Mesenchymal stem cell (in vitro differentiated cells and primary cell): Measurements from ENCODE around the gene SCIN.

Experiments
- DNase-seq: peaks from one replicate; pipeline ENCODE4 v3.0.0-alpha.2; 2013
- H2AFZ ChIP-seq: one replicate; pipeline ENCODE4 v1.6.1; 2013; ENCODE audit warnings: low read depth, mild to moderate bottlenecking, control low read depth, inconsistent platforms, low read length, moderate library complexity
- H2AK5ac ChIP-seq: 2 replicates; pipeline ENCODE4 v1.6.1; 2013; ENCODE audit warnings: low read length, moderate library complexity, mild to moderate bottlenecking, inconsistent platforms; ENCODE audit not compliant: severe bottlenecking
- H2BK120ac ChIP-seq: one replicate; pipeline ENCODE4 v1.6.1; 2013; ENCODE audit warnings: low read depth, mild to moderate bottlenecking, inconsistent platforms, low read length, moderate library complexity
- H2BK12ac ChIP-seq, 2 experiments: one replicate each; pipeline ENCODE4 v1.6.1; 2013; ENCODE audit warnings: inconsistent platforms in 2 of 2, low read length in 2 of 2, mild to moderate bottlenecking in 2 of 2, moderate library complexity in 2 of 2, control low read depth in 1 of 2
- H2BK15ac ChIP-seq: one replicate; pipeline ENCODE4 v1.6.1; 2013; ENCODE audit warnings: mild to moderate bottlenecking, low read depth, inconsistent platforms; ENCODE audit not compliant: poor library complexity, severe bottlenecking
- H2BK5ac ChIP-seq: 2 replicates; pipeline ENCODE4 v1.6.1; 2013; ENCODE audit warnings: low read depth, mild to moderate bottlenecking, low read length, control low read depth, inconsistent platforms; ENCODE audit not compliant: poor library complexity, severe bottlenecking
- H3K14ac ChIP-seq, 2 experiments: one replicate each; pipeline ENCODE4 v1.6.1; 2013; ENCODE audit warnings: inconsistent platforms in 2 of 2, low read length in 2 of 2, control low read depth in 1 of 2, mild to moderate bottlenecking in 1 of 2, moderate library complexity in 1 of 2
- H3K18ac ChIP-seq, 2 experiments: one replicate each; pipeline ENCODE4 v1.6.1; 2013; ENCODE audit warnings: inconsistent platforms in 2 of 2, low read length in 2 of 2, control low read depth in 1 of 2, low read depth in 1 of 2, mild to moderate bottlenecking in 1 of 2
- H3K23ac ChIP-seq, 2 experiments: one replicate each; pipeline ENCODE4 v1.6.1; 2013; ENCODE audit warnings: inconsistent platforms in 2 of 2, low read length in 2 of 2, mild to moderate bottlenecking in 2 of 2, moderate library complexity in 2 of 2, control low read depth in 1 of 2
- H3K27ac ChIP-seq: 2 replicates; pipeline ENCODE4 v1.5.1; 2013; ENCODE audit warnings: mild to moderate bottlenecking, moderate library complexity, low read length, control low read depth, inconsistent platforms; ENCODE audit not compliant: poor library complexity, severe bottlenecking
- H3K27me3 ChIP-seq, 2 experiments: 2 replicates each; pipeline versions ENCODE4 v1.6.1 to v1.7.0; 2013; ENCODE audit warnings: low read length in 2 of 2, mild to moderate bottlenecking in 2 of 2, moderate library complexity in 2 of 2, control low read depth in 1 of 2, inconsistent platforms in 1 of 2; ENCODE audit not compliant: control insufficient read depth in 1 of 2, insufficient read depth in 1 of 2
- H3K36me3 ChIP-seq, 2 experiments: 2 replicates each; pipeline versions ENCODE4 v1.6.1 to v1.7.0; 2013; ENCODE audit warnings: low read length in 2 of 2, control low read depth in 1 of 2, inconsistent platforms in 1 of 2, low read depth in 1 of 2, mild to moderate bottlenecking in 1 of 2; ENCODE audit not compliant: insufficient read depth in 2 of 2, control insufficient read depth in 1 of 2
- H3K4ac ChIP-seq, 2 experiments: one replicate each; pipeline ENCODE4 v1.6.1; 2013; ENCODE audit warnings: inconsistent platforms in 2 of 2, low read length in 2 of 2, mild to moderate bottlenecking in 2 of 2, moderate library complexity in 2 of 2, control low read depth in 1 of 2, low read depth in 1 of 2
- H3K4me1 ChIP-seq: 2 replicates; pipeline ENCODE4 v1.6.1; 2013; ENCODE audit warnings: low read depth, low read length, control low read depth; ENCODE audit not compliant: control insufficient read depth, insufficient read depth
- H3K4me2 ChIP-seq: 2 replicates; pipeline ENCODE4 v1.6.1; 2013; ENCODE audit warnings: low read length, mild to moderate bottlenecking, inconsistent platforms; ENCODE audit not compliant: poor library complexity, severe bottlenecking
- H3K4me3 ChIP-seq, 2 experiments: 2 replicates each; pipeline versions ENCODE4 v1.5.1 to v1.7.0; 2013; ENCODE audit warnings: low read length in 2 of 2, mild to moderate bottlenecking in 2 of 2, control low read depth in 1 of 2, low read depth in 1 of 2; ENCODE audit not compliant: insufficient read depth in 1 of 2
- H3K79me1 ChIP-seq: replicated peaks from 2 replicates; pipeline ENCODE4 v1.6.1; 2013; ENCODE audit warnings: mild to moderate bottlenecking, control low read depth, low read length, inconsistent platforms; ENCODE audit not compliant: poor library complexity, severe bottlenecking
- H3K9ac ChIP-seq: 2 replicates; pipeline ENCODE4 v1.7.0; 2013; ENCODE audit warnings: mild to moderate bottlenecking, low read length, moderate library complexity
- H3K9me3 ChIP-seq: 2 replicates; pipeline ENCODE4 v1.7.0; 2013; ENCODE audit warnings: mild to moderate bottlenecking, low read length; ENCODE audit not compliant: control insufficient read depth
- H4K8ac ChIP-seq: one replicate; pipeline ENCODE4 v1.6.1; 2013; ENCODE audit warnings: inconsistent platforms, mild to moderate bottlenecking, low read length, moderate library complexity
- H4K91ac ChIP-seq: one replicate; pipeline ENCODE4 v1.6.1; 2013; ENCODE audit warnings: mild to moderate bottlenecking, low read length, inconsistent platforms
- WGBS: methylation state at CpG from one replicate; pipeline ENCODE4 v1.1.7; 2013; ENCODE audit warnings: mixed read lengths; 5-methylcytosine and 5-hydroxymethylcytosine counted together

The SCIN gene

DNA sequence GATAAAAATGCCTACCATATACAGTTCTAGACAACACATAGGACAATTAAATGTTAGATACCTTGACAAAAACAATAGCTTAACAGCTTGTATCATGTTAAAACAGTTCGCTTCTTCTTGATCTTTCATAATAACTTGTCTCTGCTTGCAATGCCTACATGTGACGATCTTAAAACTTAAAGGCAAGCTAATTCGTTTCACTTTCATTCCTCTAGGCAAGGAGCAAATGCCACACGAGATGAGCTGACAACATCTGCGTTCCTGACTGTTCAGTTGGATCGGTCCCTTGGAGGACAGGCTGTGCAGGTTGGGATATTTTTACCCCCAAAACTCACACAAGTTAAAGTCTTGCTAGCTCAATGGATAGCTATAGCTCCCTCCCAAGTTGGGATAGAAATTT lies 65.3 kb downstream of the SCIN start:
- Histone ChIP-seq H2AFZ (no peak overlapping the region), H2BK12ac (no peak overlapping the region), H3K4me2 (no peak overlapping the region), H2BK120ac (no peak overlapping the region), H3K79me1 (no peaks in the 10 kb centered on the region), H3K23ac (no peak overlapping the region), H3K14ac (no peak overlapping the region), H2AK5ac (no peak overlapping the region), H3K4ac (no peak overlapping the region), H3K4me3 (peak overlapping the region in 1 of 2 experiments; percentile 66), H3K4me1 (no peaks in the 10 kb centered on the region), H2BK5ac (no peak overlapping the region), H3K18ac (no peak overlapping the region), H2BK15ac (no peak overlapping the region), H3K9me3 (no peaks in the 10 kb centered on the region), H4K8ac (no peak overlapping the region), H3K27ac (no peak overlapping the region), H3K9ac (peak overlapping the region; percentile 57), H3K36me3 (no peaks in the 10 kb centered on the region), H3K27me3 (no peaks in the 10 kb centered on the region), H4K91ac (no peak overlapping the region)
- 86% methylated on average over 5 of the region's 6 CpGs for WGBS
- DNase-seq: peak; percentile 28

DNA sequence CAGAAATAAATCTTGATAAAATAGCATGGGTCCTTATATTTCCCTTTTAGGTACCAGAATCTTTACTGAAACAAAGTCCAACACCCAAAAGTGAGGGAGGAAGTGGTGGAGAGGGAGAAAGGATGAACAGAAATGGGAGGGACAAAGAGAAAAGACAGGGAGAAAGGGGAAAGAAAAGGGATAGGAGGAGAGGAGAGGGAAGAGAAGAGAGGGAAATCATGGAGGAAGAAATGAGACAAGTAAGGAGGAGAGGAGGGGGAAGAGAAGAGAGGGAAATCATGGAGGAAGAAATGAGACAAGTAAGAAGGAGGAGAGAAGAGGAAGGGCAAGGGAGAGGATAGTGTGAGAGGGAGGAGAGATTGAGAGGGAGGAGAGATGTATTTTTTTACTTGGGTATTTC lies 66.8 kb downstream of the SCIN start:
- no peak overlapping the region for H2BK120ac ChIP-seq
- H2BK12ac ChIP-seq: no peak overlapping the region
- no peak overlapping the region for H3K4ac ChIP-seq
- no peak overlapping the region for H2AFZ ChIP-seq
- H3K27ac ChIP-seq: no peak overlapping the region
- H4K91ac ChIP-seq: no peak overlapping the region
- no peak overlapping the region for H2BK15ac ChIP-seq
- no peaks in the 10 kb centered on the region for H3K36me3 ChIP-seq
- no peak overlapping the region for H2AK5ac ChIP-seq
- H3K14ac ChIP-seq: no peak overlapping the region
- H3K18ac ChIP-seq: no peak overlapping the region
- H3K9ac ChIP-seq: no peak overlapping the region
- H2BK5ac ChIP-seq: no peak overlapping the region
- H3K23ac ChIP-seq: no peak overlapping the region
- no peak for DNase-seq
- H3K4me1 ChIP-seq: no peaks in the 10 kb centered on the region
- no peaks in the 10 kb centered on the region for H3K27me3 ChIP-seq
- no peak overlapping the region for H3K4me3 ChIP-seq
- no peaks in the 10 kb centered on the region for H3K79me1 ChIP-seq
- H4K8ac ChIP-seq: no peak overlapping the region
- H3K4me2 ChIP-seq: no peak overlapping the region
- H3K9me3 ChIP-seq: no peaks in the 10 kb centered on the region

DNA sequence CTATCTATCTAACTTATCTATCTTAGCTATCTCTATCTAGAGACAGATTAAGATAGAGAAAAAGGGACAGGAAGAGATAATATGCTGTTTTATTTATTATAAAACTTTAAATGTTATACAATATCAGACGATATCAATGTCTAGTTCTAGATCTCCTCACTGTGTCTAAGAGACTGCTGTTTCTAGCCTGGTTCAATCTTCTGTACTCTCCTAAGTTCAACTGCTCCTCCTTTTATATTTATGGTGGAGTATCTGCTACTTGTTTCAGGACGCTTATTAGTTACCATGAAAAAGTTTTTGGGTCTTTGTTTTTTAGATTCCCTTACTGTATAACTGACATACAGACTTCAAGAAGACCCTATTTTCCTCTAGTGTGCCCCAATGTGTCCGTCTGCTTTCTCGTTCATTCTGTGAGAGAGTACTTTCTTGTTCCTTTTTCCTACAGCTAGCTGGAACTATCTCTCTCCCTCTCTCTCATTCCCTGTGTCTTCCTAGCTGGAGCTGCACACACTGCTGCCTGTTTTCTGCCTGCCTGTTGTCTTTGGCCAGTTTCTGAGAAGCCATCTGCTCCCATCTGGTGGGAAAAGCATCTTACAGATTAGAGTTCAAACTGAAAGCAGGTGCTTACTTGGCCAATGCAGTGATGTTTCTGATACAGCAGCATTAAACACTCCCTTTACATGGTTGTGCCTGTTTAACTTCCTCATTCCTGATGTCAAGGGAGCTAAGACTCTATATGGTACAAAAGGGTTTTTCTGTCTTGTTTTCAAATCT lies 67.5 kb downstream of the SCIN start:
- WGBS: 77% methylated on average over 3 of the region's 4 CpGs
- no peaks in the 10 kb centered on the region for H3K9me3 ChIP-seq
- no peak overlapping the region for H4K91ac ChIP-seq

DNA sequence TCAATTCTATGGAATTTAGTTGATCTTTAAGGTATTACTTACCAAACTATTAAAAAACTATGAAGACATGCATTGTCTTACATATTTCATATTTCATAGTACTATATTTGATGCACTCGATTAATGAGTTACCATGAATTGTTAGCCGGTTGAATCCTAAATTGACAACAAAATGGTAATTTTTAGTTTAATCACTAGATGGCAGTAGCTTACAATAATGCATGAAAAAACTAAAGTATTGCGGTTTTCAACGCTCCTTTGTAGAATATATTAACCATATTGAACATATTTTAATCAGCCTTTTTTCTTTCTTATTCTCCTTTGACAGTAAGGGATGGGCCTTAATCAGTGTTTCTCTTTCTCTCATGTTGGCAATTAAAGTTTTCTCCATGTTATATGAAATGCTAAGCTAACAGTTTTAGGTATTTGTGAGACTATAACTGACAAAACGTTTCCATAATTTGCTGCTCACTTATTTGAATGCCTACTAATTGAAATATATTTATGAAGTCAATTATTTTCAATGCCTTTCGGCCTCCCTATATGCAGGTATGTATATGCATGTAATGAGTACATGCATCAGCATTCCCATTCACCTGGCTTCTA lies 68.4 kb downstream of the SCIN start:
- Histone ChIP-seq H3K4ac (no peak overlapping the region), H3K4me1 (no peaks in the 10 kb centered on the region)
- no CpG with 5 or more reads among the region's 6 CpGs for WGBS

More for the DNA sequence above, 67.5 kb downstream of the SCIN start:
- Histone ChIP-seq H3K18ac (no peak overlapping the region), H2AFZ (no peak overlapping the region), H3K4ac (no peak overlapping the region), H3K27me3 (no peaks in the 10 kb centered on the region), H2AK5ac (no peak overlapping the region), H3K4me1 (no peaks in the 10 kb centered on the region), H2BK15ac (no peak overlapping the region), H2BK5ac (no peak overlapping the region), H2BK12ac (no peak overlapping the region), H3K9ac (no peak overlapping the region), H2BK120ac (no peak overlapping the region), H4K8ac (no peak overlapping the region), H3K4me3 (no peak overlapping the region), H3K4me2 (no peak overlapping the region), H3K36me3 (no peaks in the 10 kb centered on the region), H3K23ac (no peak overlapping the region), H3K27ac (no peak overlapping the region), H3K14ac (no peak overlapping the region), H3K79me1 (no peaks in the 10 kb centered on the region)
- no peak for DNase-seq

More for the DNA sequence above, 68.4 kb downstream of the SCIN start:
- Histone ChIP-seq H4K8ac (no peak overlapping the region), H2BK15ac (no peak overlapping the region), H3K9ac (no peak overlapping the region), H3K4me3 (no peak overlapping the region), H3K36me3 (no peaks in the 10 kb centered on the region), H2BK120ac (no peak overlapping the region), H3K14ac (no peak overlapping the region), H3K23ac (no peak overlapping the region), H2BK5ac (no peak overlapping the region), H3K9me3 (no peaks in the 10 kb centered on the region), H2BK12ac (no peak overlapping the region), H3K79me1 (no peaks in the 10 kb centered on the region), H2AFZ (no peak overlapping the region), H4K91ac (no peak overlapping the region), H2AK5ac (no peak overlapping the region), H3K4me2 (no peak overlapping the region), H3K18ac (no peak overlapping the region), H3K27ac (no peak overlapping the region), H3K27me3 (no peaks in the 10 kb centered on the region)
- peak; percentile 44 for DNase-seq
